ENCODE data around the gene FAM89B.

GRCh38 chr11:65559951-65560537, 12.3 kb upstream of the FAM89B start:
- TF ChIP-seq CTCF (IDR thresholded peaks at IDR 0.05) (no peak), POLR2A (IDR thresholded peaks at IDR 0.05) (no peak), EP300 (IDR thresholded peaks at IDR 0.05) (no peak)

All from sigmoid colon (tissue), 4 donors.